Measurements from ENCODE around the gene MBNL2.
"Not testable (repeated sequence)": the region's sequence is repeated elsewhere in the genome, so short reads cannot be mapped to it uniquely, and the experiment has no call there.

The MBNL2 gene

GRCh38 chr13:97221989-97222700, at the start of gene MBNL2:
Gene MBNL2 (plus strand): TSS chr13:97222333. CDS start chr13:97276236, 53,903 bp downstream.
- peak; percentile 94 for DNase-seq

DNA sequence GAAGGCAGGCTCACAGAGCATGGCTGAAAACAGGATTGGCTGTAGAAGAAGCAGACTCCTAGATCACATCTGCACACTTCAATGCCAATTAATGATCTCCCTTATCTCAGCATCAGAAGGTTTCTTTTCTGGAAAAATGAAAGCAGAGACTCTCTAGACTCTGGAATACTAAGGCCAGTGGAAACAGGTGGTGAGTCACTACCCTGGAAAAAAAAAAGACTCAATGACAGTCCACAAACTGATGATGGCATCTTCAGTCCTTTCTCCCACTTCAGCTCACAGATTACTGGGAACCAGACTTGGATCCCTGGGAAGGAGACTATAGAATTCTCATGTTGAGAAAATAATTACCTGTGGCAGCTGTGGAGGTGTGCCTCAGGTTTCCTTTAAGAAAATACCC, 47.5 kb upstream of the MBNL2 start:
- no peak for DNase-seq

GRCh38 chr13:97175041-97175440, 47.1 kb upstream of the MBNL2 start:
- DNase-seq = no peak

DNA sequence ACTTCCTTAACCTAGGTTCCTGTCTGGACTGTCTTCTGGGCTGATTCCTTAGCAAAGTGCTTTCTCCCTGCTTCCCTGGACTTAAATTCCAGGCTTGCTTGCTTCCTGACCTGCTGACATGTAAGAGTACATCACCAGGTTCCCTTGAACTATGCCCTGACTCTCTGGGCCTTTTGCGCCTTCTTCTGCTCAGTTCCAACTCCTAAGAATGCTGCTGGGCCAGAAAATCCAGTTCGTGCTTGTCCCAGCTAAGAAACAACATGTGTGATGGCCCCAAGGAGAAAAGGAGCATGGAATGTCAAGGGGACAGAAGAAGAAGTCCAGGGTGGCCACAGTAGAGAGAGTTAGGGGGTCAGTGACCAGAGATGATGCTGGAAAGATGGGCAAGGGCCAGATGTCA, 42.6 kb upstream of the MBNL2 start:
- no peak for DNase-seq

- DNase-seq = no peak
Observed at GRCh38 chr13:97182111-97182890, 39.8 kb upstream of the MBNL2 start.

DNA sequence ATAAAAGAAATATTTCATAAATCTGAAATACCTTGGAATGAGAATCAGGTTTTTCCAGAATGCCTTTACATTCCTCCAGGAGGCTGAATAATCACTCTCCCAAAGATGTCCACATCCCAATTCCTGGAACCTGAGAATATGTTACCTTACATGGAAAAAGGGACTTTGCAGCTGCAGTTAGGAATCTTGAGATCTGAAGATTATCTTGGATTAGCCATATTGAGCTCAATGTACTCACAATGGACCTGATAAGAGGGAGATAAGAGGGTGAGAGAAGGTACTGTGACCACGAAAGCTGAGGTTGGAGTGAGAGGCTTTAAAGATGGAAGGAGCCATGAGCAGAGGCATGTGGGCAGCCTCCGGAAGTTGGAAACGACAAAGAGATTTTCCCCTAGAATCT, 36.8 kb upstream of the MBNL2 start:
- DNase-seq = no peak

GRCh38 chr13:97185751-97186150, 36.4 kb upstream of the MBNL2 start:
- no peak for DNase-seq

DNA sequence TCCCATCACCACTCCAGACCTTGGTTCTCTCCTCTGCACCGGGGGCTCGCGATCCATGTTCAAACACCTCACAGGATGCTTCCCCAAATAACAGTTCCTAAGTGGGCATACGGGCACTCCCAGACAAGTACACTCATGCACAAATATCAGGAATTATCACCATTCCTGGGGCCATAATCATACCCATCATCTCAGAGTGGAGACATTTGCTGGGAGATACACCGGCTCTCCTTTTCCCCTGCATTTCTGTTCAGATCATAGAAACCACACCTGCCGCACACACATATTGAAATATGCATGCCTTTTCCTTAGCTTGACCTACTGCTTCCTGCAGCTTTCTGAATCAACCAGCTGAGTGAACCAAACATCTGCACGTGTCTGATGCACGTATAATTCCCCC, 33.9 kb upstream of the MBNL2 start:
- DNase-seq = no peak

GRCh38 chr13:97189928-97190327, 32.2 kb upstream of the MBNL2 start:
- peak; percentile 24 for DNase-seq

DNA sequence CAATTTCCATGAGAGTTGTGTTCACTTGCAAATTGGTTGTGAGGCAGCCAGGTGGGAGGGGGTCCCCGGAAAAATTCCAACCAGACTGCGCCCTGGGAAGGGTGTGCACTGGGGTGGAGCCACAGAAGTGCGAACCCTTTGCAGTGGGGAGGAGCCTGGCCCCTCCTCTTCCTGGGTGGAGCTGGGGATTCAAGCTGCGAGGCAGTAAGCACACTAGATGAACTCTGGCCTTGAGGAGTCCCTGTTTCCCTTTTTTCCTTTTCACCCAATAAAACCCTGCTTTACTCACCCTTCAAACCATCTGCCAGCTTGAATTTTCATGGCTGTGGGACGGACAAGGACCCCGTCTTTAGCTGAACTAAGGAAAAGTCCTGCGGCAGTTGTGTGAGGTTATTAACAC, 31.0 kb upstream of the MBNL2 start:
- DNase-seq = no peak

GRCh38 chr13:97191615-97192014, 30.5 kb upstream of the MBNL2 start:
- DNase-seq = peak; percentile 9

DNA sequence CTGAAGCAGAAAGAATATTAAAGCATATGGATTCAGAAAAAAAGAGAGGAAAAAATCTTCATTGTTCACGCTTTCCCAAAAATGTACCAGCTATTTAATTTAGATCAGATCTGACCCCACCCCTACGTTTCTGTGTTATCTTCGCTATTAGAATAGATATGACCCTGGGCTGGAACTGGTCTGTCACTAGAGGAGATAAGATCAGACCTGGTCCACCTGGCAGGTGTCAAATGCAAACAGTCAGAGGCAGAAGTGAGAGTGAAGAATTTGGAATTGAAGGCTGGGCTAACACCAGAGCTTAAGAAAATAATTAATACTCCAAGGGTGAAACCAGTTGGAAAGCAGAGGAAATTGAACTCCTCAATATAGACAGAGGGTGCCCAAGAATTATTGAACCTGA, 30.0 kb upstream of the MBNL2 start:
- DNase-seq = no peak

DNA sequence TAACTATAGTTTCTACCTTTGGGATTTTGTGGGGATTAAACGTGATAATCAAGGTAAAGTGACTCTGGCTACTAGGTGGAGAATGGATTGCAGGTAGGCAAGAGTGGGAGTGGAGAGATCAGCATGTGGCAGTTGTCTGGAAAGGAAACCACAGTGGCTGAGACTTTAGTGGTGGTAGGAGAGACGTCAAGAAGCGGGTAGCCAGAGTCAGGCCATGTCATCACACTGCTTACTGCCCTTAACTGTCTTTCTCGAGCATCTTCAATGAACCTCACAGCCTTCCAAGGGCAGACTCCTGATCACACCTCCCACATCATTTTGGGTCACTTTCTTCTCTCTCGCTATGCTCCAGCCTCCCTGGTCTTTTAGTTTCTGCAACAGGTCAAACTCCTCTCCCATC, 28.6 kb upstream of the MBNL2 start:
- no peak for DNase-seq

GRCh38 chr13:97194479-97194878, 27.7 kb upstream of the MBNL2 start:
- no peak for DNase-seq

- no peak for DNase-seq
Observed at GRCh38 chr13:97196340-97196739, 25.8 kb upstream of the MBNL2 start.

DNA sequence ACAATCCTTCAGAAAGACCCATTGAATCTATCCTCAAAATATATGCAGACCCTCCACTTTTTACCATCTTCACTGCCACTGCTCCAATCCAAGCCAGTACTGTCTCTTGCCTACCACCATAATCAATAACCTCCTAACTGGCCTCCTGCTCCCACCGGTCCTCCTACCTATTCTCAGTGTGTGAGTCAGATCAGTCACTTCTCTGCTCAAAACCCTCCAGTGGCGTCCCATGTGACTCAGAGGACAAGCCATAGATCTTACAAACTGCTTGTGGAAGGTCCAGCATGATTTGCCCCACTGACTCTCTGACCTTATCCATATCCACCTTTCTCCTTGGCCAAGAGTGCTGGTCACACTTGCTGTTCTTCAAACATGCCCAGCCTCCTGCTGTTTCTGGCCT, 23.4 kb upstream of the MBNL2 start:
- DNase-seq = no peak

DNA sequence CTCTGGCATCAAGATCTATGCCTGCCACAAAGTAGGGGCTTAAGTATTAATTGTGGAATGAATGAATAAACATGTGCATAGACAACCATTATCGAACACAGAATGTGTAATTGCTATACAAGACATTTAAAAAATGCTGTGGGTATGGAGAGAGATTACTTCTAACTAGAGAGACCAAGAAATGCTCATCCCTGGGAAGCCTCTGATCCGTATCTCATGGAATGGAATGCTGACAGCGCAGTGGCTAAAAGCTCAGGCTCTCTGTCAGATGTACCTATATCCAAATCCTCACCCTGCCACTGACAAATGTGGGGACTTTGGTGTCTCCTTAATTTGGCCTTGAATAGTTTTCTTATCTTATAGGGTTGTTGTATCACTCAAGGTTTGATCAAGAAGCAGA, 22.7 kb upstream of the MBNL2 start:
- no peak for DNase-seq

DNA sequence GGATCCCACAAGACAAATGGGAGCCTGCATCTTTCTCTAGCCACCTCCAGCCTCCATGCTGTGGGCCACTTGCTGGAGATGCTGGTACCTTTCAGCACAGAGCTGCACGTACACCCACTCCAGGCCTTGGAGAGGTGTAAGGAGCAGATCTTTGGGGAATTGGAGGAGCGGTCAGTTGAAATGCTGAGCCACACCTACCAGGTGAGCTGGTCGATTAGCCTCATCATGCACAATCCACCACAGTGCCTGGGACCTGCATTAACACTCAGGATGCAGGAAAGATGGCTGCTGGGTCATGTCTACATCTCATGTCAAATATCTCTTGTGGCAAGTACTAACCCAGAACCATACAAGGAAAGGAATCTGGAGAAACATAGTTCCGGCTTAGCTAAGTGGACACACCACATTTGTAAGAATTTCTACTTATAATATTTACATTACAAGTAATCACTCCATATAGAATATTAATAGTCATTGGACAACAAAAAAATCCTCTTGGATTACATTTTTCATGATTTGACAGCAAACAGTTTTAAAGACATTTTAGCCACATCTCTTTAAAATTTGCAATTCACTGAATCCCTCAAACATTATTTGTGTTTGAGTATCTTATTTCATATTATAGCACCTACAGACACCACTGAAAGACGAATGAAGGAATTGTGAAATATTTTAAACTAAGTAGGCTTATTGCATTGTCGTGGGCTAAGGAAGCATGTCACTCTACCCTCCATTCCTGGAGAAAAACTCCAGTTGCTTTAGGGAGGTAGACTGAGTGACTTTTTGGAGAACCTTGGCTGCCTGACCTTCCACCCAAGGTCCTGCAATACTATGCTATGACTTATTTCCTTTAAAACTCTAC, 21.8 kb upstream of the MBNL2 start:
- no peak for DNase-seq

GRCh38 chr13:97202761-97203160, 19.4 kb upstream of the MBNL2 start:
- DNase-seq = no peak

DNA sequence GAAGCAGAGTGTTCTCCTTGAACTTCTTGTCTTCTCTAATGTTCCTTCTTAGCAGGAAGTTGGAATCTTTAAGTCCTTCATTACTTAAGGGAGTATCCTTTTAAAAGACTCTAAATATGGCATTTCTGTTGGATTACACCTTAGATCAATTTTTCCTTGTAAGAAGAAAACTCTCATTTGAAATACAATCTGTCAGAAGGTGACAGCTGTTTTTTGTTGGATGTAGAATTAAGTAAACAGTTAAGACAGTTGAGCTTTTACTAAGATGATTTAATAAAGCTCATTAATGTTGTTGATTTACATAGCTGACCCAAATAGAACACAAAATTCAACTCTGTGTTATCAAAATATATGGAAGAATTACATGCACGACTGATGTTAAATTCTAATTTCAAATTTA, 16.7 kb upstream of the MBNL2 start:
- DNase-seq = no peak

GRCh38 chr13:97205982-97206381, 16.2 kb upstream of the MBNL2 start:
- no peak for DNase-seq

GRCh38 chr13:97207252-97207651, 14.9 kb upstream of the MBNL2 start:
- not testable (repeated sequence) for DNase-seq

- DNase-seq = no peak
Observed at GRCh38 chr13:97211300-97211699, 10.8 kb upstream of the MBNL2 start.

DNA sequence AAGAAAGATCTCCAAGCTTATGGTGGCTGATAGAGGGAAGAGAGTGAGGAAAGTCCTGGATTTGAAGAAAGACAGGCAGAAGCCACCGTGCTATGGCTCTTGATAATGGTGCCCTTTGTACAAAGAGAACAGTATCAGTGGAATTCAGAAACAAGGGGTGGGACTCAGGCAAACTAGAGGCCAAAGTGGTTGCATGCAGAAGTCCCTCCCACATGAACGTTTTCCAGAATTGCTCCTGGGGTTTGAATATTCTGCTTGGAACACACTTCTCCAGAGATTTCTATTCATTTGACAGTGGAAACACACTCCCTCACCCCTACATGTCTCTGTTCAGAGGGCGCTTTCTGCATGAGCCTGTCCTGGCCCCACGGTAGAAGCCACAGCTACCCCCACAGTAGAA, 10.1 kb upstream of the MBNL2 start:
- no peak for DNase-seq

Data from NCI-H1092 treated with DMSO at 0.1 percent for 48 hours (cell line).